DMS153 treated with DMSO at 0.1 percent for 48 hours (cell line): Measurements from ENCODE around the gene ZNF786.
A peak's percentile ranks its signal among the peaks of the same experiment; 100 is the strongest.
"Not testable (repeated sequence)": the region's sequence is repeated elsewhere in the genome, so short reads cannot be mapped to it uniquely, and the experiment has no call there.

Experiments used
- DNase-seq: peaks from one replicate; lab custom pipeline; 2025; ENCODE audit not compliant: unreplicated experiment; lab: John Stamatoyannopoulos, UW

Gene ZNF786, protein sequence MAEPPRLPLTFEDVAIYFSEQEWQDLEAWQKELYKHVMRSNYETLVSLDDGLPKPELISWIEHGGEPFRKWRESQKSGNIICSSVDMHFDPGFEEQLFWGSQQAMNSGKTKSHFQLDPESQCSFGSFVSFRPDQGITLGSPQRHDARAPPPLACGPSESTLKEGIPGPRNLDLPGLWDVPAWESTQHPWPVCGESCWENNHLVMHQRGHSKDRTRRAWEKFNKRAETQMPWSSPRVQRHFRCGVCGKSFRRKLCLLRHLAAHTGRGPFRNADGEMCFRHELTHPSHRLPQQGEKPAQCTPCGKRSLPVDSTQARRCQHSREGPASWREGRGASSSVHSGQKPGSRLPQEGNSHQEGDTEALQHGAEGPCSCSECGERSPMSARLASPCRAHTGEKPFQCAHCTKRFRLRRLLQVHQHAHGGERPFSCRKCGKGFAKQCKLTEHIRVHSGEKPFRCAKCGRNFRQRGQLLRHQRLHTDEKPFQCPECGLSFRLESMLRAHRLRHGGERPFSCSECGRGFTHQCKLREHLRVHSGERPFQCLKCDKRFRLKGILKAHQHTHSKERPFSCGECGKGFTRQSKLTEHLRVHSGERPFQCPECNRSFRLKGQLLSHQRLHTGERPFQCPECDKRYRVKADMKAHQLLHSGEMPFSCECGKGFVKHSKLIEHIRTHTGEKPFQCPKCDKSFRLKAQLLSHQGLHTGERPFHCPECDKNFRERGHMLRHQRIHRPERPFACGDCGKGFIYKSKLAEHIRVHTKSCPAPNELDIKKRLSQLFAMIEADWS

DNA sequence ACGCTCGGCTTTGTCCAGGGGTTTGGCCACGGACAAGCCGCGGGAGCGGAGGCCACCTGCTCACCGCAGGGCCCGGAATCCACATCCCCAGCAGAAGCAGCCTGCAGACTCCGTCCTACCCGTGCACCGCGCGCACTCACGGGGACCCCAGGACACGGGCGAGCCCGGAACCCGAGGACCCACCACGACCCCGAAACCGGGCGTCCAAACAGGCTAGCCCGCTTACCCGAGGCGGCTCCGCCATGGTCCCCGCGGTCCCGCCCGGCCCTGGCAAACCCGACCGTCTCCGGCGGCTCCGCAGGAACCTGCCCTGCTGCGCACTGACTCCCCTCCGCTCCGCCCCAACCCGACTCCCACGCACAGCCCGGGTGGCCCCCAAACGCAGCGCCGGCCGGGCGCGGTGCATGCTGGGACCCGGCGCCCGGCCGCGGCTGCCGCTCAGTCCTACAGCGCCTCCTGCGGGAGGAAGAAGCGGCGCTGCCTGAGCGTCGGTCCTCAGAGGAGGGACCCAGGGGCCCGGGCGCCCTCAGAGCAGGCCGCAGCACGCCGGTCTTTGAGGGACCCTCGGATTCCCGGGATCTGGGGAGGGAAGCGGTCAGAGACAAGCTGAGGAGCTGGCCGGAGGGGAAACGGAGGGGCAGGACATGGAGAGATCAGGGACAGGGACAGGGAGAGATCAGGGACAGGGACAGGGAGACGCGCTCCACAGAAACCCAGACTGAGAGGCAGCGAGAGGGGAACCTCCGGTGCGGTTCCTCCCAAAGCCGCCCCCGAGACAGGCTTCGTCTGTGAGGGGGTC lies at the start of gene ZNF786:
ZNF786 (minus strand) TSS at position 322 of the 799 bp plus-strand sequence; CDS start at position 244, 78 bp downstream.
- peak; percentile 74 for DNase-seq

DNA sequence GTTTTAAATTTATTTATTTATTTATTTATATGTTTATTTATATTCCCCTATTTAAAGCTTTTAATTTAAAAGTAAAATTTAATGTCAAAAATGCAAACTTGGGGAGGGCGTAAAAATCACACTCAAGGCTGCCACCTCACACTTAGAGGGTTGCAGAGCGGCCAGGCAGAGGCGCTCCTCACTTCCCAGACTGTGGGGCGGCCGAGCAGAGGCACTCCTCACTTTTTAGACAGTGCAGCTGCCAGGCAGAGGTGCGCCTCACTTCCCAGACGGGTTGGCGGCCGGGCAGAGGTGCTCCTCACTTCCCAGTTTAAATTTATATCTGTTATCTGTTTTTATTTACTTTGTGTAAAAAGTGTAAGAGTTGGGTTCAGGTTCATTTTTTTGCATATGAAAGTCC lies 45.6 kb upstream of the ZNF786 start:
- no peak for DNase-seq

DNA sequence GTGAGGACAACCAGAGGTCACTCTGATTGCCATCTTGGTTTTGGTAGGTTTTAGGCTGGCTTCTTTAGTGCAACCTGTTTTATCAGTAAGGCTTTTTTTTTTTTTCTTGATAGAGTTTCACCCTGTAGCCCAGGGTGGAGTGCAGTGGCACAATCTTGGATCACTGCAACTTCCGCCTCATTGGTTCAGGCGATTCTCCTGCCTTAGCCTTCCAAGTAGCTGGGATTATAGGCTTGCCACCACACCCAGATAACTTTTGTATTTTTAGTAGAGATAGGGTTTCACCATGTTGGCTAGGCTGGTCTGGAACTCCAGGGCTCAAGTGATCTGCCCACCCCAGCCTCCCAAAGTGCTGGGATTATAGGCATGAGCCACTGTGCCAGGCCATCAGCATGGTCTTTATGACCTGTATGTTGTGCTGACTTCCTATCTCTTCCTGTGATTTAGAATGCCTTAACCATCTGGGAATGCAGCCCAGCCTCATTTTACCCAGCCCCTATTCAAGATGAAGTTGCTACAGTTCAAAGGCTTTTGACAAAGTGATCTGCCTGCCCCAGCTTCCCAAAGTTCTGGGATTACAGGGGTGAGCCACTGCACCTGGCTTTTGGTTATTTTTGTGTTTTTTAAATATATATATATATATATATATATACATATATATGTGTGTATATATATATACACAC lies 42.7 kb upstream of the ZNF786 start:
- no peak for DNase-seq

DNA sequence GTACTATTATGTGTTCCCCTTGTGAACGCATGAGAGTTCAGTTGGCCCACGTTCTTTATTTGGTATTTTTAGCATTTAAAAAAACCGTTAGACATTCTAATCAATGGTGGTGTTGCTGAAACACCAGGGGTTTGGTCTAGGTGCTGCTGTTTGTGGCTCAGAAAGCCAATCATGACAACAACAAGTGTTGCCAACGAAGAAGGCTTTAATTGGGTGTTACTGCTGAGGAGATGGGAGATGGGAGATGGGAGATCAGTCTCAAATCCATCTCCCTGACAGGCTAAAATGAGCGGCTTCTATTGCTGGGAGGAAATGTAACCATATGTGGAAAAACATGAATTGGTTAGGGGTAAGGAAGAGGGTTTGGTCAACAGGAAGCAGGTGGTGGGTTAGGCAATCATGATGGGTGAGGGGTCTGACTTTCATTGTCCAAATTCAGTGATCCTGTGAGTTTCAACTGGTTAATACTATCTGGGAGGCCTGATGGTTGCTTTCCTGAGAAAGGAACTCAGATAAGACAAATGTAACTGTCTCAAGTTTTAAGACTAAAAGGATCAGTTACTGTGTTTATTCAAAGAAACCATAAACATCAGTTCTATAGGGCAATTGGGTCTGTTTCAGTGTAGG lies 40.2 kb upstream of the ZNF786 start:
- DNase-seq: no peak

DNA sequence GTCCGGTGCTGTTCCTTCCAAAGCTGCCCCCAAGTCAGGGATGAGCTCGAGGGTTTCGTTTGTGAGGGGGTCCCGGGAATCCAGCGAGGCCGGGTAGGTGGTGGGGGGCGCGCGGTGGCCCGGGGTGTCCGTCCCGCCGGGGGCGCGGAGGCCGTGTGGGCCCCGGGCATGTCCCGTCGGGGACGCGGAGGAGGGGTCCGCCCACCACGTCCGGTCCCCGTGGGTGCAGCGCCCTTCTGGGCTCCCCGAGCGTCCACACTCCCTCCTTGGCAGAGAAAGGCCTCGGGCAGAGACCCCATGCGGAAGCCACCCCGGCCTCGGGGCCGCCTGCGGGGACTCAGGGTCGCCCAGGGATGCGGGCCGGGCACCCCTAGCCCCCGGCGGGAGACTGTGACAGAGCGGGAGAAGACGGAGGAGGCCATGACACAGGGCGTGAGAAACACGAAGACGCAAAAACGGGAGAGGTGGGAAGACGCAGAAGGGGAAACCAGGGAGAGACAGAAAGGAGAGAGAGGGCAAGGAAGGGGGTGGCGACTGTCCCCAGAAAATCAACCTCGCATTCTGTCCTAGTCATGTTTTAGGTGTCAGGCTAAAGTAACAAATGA lies 36.2 kb upstream of the ZNF786 start:
- no peak for DNase-seq

DNA sequence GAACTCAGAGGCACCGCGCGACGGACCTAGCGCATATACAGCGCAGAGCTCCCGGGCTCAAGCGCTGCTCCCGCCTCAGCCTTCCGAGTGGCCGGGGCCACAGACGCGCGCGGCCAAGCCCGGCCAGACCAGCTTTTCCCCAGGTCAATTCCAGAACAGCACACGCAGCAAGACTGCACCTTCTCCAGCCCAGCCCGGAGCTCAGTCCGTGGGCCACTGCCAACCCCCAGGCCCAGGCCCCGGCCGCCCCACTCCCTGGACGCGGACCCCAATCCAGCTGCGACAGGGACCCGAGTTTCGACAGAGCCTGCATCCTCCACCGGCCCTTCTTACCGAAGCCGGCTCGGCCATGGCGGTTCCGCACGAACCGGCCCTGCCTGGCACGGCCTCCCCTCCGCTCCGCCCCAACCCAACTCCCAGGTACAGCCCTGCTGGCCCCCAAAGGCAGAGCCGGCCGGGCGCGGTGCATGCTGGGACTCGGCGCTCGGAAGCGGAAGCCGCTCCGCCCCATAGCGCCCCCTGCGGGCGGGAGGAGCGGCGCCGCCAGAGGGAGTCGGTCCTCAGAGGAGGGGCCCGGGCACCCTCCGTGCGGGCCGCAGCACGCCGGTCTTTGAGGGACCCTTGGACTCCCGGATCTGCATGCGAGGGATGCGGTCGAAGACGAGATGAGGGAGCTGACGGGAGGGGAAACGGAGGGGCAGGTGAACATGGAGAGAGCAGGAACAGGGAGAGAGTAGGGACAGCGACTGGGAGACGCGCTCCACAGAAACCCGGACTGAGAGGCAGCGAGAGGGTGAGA lies 35.5 kb upstream of the ZNF786 start, which contains the start of gene ZNF425:
ZNF425 (minus strand) TSS at position 462 of the 799 bp plus-strand sequence; CDS start at position 351, 111 bp downstream.
- peak; percentile 78 for DNase-seq

DNA sequence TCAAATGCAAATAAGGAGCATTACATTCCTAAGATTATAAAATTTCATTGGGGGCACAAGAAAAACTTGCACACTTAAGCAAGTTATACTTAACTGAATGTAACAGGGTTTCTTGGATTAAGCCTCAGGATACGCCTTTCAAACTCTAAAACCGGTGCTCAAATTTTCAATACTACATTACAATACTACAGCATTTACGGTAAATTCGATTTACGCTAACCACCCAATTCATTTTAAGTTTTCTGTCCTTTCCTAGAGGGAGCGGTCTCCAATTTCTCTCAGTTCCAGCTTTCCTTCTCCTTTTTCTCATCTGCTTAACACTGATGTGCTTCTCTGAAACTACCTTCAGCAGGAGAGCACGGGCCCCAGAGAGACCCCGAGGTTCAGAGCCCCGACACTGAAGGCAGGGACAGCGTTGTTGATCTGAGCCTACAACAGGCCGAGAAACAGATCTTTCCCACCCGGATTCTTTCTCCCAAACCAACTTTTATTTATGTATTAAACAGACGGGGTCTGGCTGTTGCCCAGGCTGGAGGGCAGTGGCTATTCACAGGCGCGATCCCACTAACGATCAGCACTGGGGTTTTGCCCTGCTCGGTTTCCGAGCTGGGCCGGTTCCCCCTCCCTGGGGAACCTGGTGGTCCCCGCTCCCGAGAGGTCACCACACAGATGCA lies 34.8 kb upstream of the ZNF786 start:
- DNase-seq: no peak

DNA sequence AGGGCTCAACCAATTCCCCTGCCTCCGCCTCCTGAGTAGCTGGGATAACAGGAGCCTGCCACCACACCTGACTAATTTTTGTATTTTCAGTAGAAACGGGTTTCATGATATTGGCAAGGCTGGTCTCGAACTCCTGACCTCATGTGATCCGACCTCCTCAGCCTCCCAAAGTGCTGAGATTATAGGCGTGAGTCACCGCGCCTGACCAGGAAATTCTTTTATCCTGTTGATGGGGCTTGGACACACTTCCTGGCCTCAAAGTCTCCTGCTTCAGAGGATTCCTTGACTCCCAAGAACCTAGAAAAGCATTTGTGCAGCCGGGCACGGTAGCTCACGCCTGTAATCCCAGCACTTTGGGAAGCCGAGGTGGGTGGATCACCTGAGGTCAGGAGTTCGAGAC lies 19.5 kb upstream of the ZNF786 start:
- no peak for DNase-seq

DNA sequence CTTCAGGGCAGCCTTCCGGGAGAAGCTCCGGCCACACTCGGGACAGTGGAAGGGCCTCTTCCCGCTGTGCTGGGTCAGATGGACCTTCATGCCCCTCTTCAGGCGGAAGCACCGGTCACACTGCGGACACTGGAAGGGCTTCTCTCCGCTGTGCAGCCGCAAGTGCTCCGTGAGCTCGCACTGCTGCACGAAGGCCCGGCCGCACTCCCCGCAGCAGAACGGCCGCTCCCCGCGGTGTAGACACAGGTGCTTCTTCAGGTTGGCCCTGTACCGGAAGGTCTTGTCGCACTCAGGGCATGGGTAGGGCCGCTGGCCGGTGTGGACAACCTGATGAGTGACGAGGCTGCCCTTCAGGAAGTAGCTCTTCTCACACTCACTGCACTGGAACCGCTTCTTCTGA lies 14.2 kb upstream of the ZNF786 start:
- DNase-seq: no peak

DNA sequence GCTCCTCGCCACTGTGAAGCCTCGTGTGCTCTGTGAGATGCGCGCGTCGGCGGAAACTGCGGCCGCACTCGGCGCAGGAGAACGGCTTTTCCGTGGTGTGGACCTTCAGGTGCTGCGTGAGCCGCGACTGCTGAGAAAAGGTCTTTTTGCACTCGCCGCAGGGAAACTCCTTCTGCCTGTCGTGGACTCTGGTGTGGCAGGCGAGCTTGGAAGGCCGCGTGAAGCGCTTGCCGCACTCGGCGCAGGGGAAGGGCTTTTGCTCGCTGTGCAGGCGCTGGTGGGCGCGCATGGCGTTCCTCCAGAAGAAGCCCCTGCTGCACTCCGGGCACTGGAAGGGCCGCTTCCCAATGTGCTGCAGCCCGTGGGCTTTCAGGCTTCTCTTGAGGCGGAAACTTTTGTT lies 13.7 kb upstream of the ZNF786 start:
- no peak for DNase-seq

DNA sequence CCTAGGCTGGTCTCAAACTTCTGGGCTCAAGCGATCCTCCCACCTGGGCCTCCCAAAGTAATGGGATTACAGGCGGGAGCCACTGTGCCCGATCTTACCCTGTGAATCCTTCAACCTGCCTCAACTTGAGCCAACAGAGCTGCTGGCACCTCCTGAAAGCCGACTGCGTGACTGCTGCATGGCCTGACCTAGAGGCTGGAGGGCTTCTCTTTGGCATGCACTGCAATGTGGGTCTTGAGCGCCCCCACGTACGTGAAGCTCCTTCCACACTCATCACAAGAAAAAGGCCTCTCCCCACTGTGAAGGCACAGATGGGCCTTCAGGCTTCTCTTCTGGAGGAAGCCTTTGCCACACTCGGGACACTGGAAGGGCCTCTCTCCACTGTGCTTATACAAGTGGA lies 12.9 kb upstream of the ZNF786 start:
- DNase-seq: no peak

DNA sequence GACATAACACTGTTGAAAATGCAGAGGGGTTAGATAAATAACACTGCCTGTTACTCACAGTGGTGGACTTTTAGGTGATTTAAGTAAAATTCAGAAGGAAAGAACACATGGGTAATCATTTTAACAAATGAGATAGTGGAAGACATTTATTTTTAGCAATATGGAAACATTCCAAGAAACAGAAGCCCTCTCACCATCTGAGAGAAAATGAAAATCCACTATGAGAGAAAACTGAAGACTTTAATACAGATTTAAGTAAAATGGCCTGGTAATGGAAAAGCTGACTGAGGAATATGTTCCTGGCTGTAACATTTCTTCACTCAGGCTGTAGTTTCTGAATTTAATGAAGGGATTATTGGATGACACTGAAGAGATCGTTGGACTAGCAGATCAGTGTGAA lies 12.1 kb upstream of the ZNF786 start:
- DNase-seq: no peak

DNA sequence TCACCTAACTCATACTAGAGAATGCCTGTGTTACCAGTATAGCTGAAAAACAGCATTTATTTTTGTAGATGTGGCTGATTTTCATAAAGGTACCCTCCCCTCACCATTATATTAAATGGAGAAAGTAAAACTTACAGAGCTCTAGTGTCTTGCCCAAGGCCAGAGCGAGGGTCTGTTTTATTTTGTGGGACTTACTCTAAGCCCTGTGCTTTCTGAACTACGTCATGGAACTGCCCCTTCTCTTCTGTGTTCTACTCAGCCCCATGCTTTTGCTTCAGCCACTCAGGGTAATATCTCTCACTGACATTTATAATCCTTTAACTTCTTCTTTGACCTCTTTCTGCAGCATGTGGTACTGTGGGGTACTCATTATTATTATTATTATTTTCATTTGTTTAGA lies 10.3 kb upstream of the ZNF786 start:
- DNase-seq: no peak

DNA sequence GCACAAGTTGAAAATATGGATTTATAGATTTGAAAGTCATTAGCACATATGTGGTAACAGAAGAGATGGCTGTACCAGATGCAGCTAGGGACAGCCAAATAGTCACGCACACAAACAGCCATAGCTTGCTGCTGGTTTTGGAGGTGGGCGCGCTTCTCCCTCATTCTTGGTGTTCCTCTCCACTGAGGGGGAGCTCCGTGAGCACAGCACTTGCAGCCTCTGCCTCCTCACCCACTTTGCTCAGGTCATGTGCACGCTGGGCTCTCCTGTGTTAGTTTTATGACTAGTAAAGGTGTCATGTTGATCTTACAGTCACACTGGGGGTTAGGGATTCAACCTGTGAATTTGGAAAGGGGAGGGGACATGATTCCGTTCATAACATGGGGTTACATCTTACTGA lies 8.5 kb upstream of the ZNF786 start:
- DNase-seq: no peak

DNA sequence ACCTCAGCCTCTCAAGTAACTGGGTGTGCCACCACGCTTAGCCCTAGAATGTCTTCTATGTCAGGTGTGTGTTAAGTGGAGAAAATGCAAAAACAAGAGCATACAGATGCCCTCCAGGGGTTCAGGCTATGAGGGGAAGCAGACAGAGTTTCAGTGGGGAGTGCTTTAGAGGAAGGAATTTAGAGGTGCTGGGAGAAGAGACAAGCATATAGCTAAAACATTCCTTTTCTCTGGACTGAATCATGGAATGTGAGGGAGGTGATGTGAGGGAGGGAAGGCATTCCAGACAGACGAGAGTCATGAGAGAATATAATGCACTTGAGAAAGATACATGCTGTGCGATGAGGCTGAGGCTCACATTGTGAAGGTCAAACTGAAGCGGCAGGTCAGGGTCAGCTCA lies 6.6 kb upstream of the ZNF786 start:
- no peak for DNase-seq

DNA sequence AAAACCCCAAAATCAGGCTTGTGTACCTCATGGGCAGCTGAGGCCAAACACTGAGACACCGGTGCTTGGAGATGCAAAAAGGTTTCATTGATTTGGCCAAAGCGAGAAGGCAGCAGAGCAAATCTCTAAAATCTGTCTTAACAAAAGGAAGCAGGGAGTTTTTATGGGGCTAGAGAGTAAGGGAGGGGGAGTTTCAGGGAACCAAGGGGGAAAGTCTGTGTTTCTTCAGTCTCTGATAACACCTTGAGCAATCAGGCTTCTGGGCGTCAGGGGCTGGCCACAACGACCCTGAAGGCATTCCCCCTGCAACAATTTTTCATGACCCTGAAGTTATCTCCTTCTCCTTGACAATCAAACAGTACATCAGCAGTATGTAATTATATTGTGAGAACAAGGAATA lies 2.7 kb upstream of the ZNF786 start:
- no peak for DNase-seq

DNA sequence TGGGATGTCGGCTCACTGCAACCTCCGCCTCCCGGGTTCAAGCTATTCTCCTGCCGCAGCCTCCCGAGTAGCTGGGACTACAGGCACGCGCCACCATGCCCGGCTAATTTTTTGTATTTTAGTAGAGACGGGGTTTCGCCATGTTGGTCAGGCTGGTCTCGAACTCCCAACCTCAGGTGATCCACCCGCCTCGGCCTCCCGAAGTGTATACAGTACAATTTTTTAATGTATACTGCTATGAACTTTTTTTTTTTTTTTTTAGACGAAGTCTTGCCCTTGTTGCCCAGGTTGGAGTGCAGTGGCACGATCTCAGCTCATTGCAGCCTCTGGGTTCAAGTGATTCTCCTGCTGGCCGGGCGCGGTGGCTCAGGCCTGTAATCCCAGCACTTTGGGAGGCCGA lies 1.7 kb upstream of the ZNF786 start:
- not testable (repeated sequence) for DNase-seq

DNA sequence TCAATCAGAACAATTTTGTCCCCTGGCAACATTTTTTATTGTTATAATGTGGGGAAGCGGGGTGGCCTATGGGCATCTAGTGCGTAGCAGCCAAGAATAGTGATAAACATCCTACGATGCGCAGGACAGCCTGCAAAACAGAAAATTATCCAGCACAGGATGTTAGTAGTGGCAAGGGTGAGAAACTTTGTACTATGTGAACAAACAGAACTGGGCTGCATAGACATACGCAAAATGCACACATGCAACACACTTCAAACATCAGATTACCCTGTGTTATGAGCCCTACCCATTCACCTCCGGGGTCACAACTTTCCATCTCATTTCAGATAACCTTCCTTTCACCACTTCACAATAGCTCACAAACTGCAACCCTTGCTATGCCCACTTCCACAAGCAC lies 3.1 kb downstream of the ZNF786 start:
- DNase-seq: no peak

DNA sequence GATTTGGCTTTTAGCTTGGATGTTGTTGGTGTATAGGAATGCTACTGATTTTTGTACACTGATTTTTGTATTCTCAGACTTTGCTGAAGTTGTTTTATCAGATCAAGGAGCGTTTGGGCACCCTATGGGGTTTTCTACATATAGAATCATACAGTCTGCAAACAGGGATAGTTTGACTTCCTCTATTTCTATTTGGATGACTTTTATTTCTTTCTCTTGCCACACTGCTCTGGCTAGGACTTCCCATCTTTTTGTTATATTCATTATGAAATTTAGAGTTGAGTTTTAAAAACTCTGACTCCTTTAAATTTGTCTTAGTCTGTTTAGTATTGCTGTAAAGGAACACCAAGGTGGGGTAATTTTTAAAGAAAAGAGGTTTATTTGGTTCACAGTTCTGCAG lies 4.7 kb downstream of the ZNF786 start:
- DNase-seq: no peak
